ENCODE data around the gene DGKB.

The DGKB gene

GRCh38 chr7:14095233-14095950, 807.2 kb downstream of the DGKB start:
- TF ChIP-seq, protein P1, sequence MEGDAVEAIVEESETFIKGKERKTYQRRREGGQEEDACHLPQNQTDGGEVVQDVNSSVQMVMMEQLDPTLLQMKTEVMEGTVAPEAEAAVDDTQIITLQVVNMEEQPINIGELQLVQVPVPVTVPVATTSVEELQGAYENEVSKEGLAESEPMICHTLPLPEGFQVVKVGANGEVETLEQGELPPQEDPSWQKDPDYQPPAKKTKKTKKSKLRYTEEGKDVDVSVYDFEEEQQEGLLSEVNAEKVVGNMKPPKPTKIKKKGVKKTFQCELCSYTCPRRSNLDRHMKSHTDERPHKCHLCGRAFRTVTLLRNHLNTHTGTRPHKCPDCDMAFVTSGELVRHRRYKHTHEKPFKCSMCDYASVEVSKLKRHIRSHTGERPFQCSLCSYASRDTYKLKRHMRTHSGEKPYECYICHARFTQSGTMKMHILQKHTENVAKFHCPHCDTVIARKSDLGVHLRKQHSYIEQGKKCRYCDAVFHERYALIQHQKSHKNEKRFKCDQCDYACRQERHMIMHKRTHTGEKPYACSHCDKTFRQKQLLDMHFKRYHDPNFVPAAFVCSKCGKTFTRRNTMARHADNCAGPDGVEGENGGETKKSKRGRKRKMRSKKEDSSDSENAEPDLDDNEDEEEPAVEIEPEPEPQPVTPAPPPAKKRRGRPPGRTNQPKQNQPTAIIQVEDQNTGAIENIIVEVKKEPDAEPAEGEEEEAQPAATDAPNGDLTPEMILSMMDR (IDR thresholded peaks at IDR 0.05; ENCODE audit: control extremely low read depth, extremely low read depth, low read depth, missing control alignments): no peak
- no peak for DNase-seq (ENCODE audit: extremely low spot score)
- POLR2A ChIA-PET: no interaction called here
- CTCF ChIA-PET: interaction anchor here (1.7 kb wide), 1 partner anchor 16 kb away, joined by 3 read pairs; no protein-coding TSS in a partner anchor

Measured in GM10248 (cell line).